ENCODE results near the gene YJU2. TPM values are rescaled to one million over a fixed set of nuclear protein-coding genes. Genes with fewer than 3 reads are reported as not detected.
A peak's percentile ranks its signal among the peaks of the same experiment; 100 is the strongest.

The YJU2 gene
- total RNA-seq, 6 donors from 2014 or later, result 18.8 to 36.6 (median 25.4) TPM

- ATAC-seq (ENCODE audit: low FRiP score in 2 of 2) (no peak), DNase-seq (no peak)
- TF ChIP-seq EP300 (IDR thresholded peaks at IDR 0.05), result no peak
- no peak for TF ChIP-seq POLR2A (IDR thresholded peaks at IDR 0.05)
- no peak for TF ChIP-seq CTCF (IDR thresholded peaks at IDR 0.05)
- TF ChIP-seq POLR2AphosphoS5 (IDR thresholded peaks at IDR 0.05), result no peak
- H3K9me3 ChIP-seq, result no peaks in the 10 kb centered on the region
- WGBS, 2 donors, result 76 to 77% methylated on average over 16 of the region's 16 CpGs
- H3K36me3 ChIP-seq, result no peaks in the 10 kb centered on the region
- no peaks in the 10 kb centered on the region for H3K4me1 ChIP-seq
- no peak overlapping the region for H3K27ac ChIP-seq
- H3K4me3 ChIP-seq, result no peak overlapping the region
- H3K27me3 ChIP-seq, result no peaks in the 10 kb centered on the region
These were observed 41.4 kb downstream of the YJU2 start for GRCh38 chr19:4288091-4288777.

GRCh38 chr19:4291184-4291732, 44.4 kb downstream of the YJU2 start:
- H3K27ac ChIP-seq, result no peak overlapping the region
- TF ChIP-seq EP300 (IDR thresholded peaks at IDR 0.05), result no peak
- no peak for TF ChIP-seq POLR2A (IDR thresholded peaks at IDR 0.05)
- TF ChIP-seq POLR2AphosphoS5 (IDR thresholded peaks at IDR 0.05), result no peak
- no peaks in the 10 kb centered on the region for H3K27me3 ChIP-seq
- no peaks in the 10 kb centered on the region for H3K9me3 ChIP-seq
- 73 to 75% methylated on average over 7 to 8 of the region's 8 CpGs for WGBS, 2 donors
- no peak overlapping the region for H3K4me3 ChIP-seq
- no peak for DNase-seq
- H3K4me1 ChIP-seq, result no peaks in the 10 kb centered on the region
- no peak for ATAC-seq (ENCODE audit: low FRiP score in 2 of 2)
- no peaks in the 10 kb centered on the region for H3K36me3 ChIP-seq

GRCh38 chr19:4292515-4292914, 45.6 kb downstream of the YJU2 start:
- DNase-seq, result peak in 1 of 2 donors; percentile 77
- Histone ChIP-seq H3K4me1 (no peaks in the 10 kb centered on the region), H3K27me3 (no peaks in the 10 kb centered on the region), H3K4me3 (no peak overlapping the region), H3K9me3 (no peaks in the 10 kb centered on the region), H3K27ac (no peak overlapping the region), H3K36me3 (no peaks in the 10 kb centered on the region)
- 82 to 87% methylated on average over 13 to 15 of the region's 15 CpGs for WGBS, 2 donors
- no peak for TF ChIP-seq POLR2A (IDR thresholded peaks at IDR 0.05)
- no peak for TF ChIP-seq POLR2AphosphoS5 (IDR thresholded peaks at IDR 0.05)
- no peak for TF ChIP-seq EP300 (IDR thresholded peaks at IDR 0.05)
- ATAC-seq (ENCODE audit: low FRiP score in 2 of 2), result no peak

- no peaks in the 10 kb centered on the region for H3K36me3 ChIP-seq
- ATAC-seq (ENCODE audit: low FRiP score in 2 of 2) (no peak), DNase-seq (no peak)
- no peak overlapping the region for H3K4me3 ChIP-seq
- H3K27me3 ChIP-seq, result no peaks in the 10 kb centered on the region
- 46 to 61% methylated on average over 5 to 10 of the region's 10 CpGs for WGBS, 2 donors
- no peaks in the 10 kb centered on the region for H3K9me3 ChIP-seq
- TF ChIP-seq POLR2A (IDR thresholded peaks at IDR 0.05) (no peak), CTCF (IDR thresholded peaks at IDR 0.05) (no peak), POLR2AphosphoS5 (IDR thresholded peaks at IDR 0.05) (no peak), EP300 (IDR thresholded peaks at IDR 0.05) (no peak)
- H3K4me1 ChIP-seq, result no peaks in the 10 kb centered on the region
- H3K27ac ChIP-seq, result no peak overlapping the region
These were observed 47.5 kb downstream of the YJU2 start for GRCh38 chr19:4294389-4294788.

- no peaks in the 10 kb centered on the region for H3K9me3 ChIP-seq
- H3K4me1 ChIP-seq, result no peaks in the 10 kb centered on the region
- ATAC-seq (ENCODE audit: low FRiP score in 2 of 2) (no peak), DNase-seq (no peak)
- no peak overlapping the region for H3K4me3 ChIP-seq
- no peak overlapping the region for H3K27ac ChIP-seq
- no peak for TF ChIP-seq POLR2AphosphoS5 (IDR thresholded peaks at IDR 0.05)
- no peak for TF ChIP-seq CTCF (IDR thresholded peaks at IDR 0.05)
- TF ChIP-seq EP300 (IDR thresholded peaks at IDR 0.05), result no peak
- no peak for TF ChIP-seq POLR2A (IDR thresholded peaks at IDR 0.05)
- H3K36me3 ChIP-seq, result no peaks in the 10 kb centered on the region
- no peaks in the 10 kb centered on the region for H3K27me3 ChIP-seq
- WGBS, 2 donors, result 41 to 58% methylated on average over 10 to 14 of the region's 14 CpGs
These were observed 49.3 kb downstream of the YJU2 start for GRCh38 chr19:4295972-4296771.

All from upper lobe of left lung (tissue), 6 donors.